ENCODE data around the gene SLC22A1.
"Not testable (repeated sequence)": the region's sequence is repeated elsewhere in the genome, so short reads cannot be mapped to it uniquely, and the experiment has no call there.

SLC22A1 gene

GRCh38 chr6:160093946-160094345 lies 27.7 kb upstream of the SLC22A1 start:
- no peak for DNase-seq

- no peak for DNase-seq
These were observed 26.3 kb upstream of the SLC22A1 start for GRCh38 chr6:160095146-160095845.

- DNase-seq: no peak
These were observed 20.1 kb upstream of the SLC22A1 start for GRCh38 chr6:160101277-160102205.

DNA sequence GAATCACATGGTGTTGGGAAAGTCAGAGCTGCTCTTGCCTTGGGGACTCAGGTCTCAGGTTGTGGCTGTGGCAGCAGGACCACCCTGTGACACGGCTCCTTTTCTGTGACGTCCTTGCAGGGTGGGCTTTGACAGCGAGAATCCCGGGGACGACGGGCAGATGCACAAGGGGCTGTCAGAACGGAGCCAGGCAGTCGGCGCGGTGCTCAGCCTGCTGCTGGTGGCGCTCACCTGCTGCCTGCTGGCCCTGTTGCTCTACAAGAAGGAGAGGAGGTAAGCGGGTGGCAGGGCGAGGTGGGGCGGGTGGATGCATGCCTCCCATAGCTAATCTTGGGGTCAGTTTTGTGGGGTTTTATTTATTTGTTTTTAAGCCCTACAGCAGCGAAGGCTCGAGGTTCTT lies 19.2 kb upstream of the SLC22A1 start:
- no peak for DNase-seq

DNA sequence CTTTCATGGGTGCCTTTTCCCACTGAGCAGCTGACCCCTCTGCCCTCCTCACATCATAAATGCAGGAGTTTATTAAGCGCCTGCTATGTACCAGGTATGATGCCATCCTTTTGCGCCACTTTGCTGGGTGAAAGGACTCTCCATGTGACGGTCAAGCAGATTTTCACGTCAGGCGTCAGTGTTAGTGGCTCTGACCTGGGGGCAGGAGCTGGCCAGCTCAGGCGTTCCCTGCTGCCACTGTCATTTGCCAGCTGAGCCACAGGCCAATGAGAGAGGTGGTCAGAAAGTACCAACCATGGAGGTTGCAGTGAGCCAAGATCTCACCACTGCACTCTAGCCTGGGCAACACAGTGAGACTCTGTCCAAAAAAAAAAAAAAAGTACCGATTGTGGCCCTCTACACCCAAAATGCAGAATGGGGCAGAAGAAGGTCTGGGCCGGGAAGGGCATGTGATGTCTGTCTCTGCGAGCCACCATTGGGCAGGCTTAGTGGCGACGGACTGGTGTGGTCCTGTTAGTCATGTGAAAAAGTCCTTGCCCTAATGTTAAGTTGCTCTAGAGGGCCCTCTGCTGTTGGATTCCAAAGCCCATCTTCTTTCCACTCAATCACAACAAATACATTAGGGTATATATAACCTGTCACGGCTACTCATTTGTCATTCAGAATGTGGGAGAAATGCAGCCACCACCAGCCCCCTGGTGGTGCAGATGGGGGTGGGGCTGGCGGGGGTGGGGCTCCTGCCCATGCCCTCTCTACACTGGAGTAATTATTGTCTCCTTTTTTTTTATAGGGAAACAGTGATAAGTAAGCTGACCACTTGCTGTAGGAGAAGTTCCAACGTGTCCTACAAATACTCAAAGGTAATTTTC lies 18.4 kb upstream of the SLC22A1 start:
- no peak for DNase-seq

DNA sequence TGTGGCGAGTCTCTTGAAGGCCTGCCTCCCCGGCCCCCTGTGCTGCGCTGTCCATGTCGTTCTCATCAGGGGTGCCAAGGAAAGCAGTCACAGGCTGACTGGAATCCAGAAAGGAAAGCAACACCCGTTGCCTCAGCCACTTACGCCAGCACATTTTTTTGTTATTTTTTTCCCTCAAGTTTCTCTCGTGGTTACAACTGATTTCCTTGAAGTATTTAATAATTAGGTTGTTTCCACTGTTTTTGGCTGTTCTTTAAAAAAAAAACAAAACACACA lies 17.9 kb upstream of the SLC22A1 start:
- no peak for DNase-seq

GRCh38 chr6:160104821-160105517 lies 16.6 kb upstream of the SLC22A1 start:
- no peak for DNase-seq

- no peak for DNase-seq
These were observed 15.6 kb upstream of the SLC22A1 start for GRCh38 chr6:160106010-160106409.

DNA sequence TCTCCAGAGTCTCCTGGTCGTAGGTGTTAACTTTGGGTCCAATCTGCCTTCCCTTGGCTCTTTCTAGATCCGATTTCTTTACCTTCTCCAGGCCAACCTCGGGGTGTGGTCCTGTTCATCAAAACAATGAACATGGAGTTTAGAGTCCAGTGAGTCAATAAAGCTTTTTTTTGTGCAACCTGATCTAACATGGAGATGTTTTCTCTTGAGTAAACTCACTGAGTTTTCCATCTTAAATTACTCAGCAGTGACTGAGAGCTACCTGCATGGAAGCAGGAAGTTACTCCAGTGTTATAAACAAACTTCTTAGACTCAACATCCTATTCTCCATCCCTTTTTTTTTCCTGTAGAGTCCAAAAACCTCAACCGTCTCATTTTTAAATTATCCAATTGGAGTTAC lies 14.9 kb upstream of the SLC22A1 start:
- no peak for DNase-seq

DNA sequence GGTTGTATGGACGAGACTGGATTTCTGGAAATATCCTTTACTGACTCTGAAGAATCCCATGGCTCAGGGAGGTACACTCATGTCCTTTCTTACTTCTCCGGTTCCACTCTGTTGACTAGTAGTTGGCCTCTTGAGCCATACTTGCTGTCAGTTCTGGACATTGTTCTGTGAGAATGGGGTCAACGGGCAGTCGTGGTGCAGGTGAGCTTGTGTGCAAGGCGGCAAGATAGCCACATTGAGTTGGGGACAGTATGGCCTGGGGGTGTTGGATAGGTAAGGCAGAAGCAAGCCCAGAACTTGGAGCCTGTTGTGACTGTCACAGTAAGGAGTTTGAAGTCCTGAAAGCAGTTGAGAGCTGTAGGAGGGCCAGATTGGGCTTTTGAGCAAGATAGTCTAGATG lies 13.5 kb upstream of the SLC22A1 start:
- DNase-seq: no peak

DNA sequence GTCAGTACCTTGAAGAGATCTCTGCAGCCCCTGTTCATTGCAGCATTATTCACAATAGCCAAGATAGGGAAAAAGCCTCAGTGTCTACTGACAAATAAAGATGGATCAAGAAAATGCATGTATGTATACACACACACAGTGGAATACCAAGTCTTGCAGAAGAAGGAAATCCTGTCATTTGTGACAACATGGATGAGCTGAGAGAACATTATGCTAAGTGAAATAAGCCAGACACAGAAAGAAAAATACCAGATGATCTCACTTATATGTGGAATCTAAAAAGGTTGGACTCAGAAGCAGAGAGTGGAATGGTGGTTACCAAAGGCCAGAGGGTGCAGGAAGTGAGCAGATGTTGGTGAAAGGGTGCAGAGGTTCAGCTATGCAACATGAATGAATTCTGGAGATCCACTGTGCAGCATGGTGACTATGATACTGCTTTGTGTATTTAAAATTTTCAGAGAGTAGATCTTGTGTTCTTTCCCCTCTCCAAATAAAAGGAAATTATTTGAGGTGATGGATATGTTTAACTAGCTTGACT lies 11.0 kb upstream of the SLC22A1 start:
- DNase-seq: no peak

- DNase-seq: no peak
These were observed 9.8 kb upstream of the SLC22A1 start for GRCh38 chr6:160111806-160112205.

GRCh38 chr6:160112628-160113299 lies 8.9 kb upstream of the SLC22A1 start:
- no peak for DNase-seq

- DNase-seq: not testable (repeated sequence)
These were observed 7.1 kb upstream of the SLC22A1 start for GRCh38 chr6:160114536-160114935.

GRCh38 chr6:160115421-160115820 lies 6.2 kb upstream of the SLC22A1 start:
- no peak for DNase-seq

DNA sequence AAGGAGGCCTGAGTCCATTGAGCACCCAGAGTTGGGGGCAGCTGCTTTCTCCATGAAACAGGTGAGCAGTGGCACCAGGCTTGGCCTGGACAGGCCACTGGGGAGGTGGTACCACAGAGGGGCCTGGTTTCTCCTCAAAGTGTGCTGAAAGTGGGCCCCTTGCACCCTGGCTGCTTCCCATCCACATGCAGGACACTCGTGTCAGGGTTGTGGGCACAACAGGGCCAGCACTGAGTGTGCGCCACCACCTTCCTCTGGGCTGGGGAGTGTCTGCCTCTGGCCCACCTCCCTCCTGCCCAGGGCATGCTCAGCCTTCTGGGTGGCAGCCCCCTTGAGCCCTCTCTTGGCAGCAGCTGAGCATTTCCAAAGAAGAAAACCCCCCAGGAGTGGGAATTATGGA lies 5.2 kb upstream of the SLC22A1 start:
- DNase-seq: no peak

DNA sequence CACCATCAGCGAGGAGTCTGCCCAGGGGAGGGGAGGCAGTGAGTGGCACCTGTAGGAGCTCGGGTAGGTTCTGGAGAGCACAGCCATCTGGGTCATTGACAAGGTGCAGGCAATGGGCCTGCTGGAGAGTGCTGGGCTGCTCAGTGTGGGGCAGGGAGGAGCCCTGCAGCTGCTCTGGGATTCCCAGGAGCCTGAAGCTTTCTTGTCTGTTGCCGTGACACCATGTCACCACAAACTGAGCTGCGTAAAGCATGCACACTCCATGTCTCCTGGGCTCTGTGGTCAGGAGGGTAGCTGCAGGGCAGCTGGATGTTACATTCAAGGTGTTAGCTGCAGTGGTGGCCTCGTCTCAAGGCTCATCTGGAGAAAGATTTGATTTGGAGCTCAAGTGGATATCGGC lies 4.5 kb upstream of the SLC22A1 start:
- DNase-seq: no peak

DNA sequence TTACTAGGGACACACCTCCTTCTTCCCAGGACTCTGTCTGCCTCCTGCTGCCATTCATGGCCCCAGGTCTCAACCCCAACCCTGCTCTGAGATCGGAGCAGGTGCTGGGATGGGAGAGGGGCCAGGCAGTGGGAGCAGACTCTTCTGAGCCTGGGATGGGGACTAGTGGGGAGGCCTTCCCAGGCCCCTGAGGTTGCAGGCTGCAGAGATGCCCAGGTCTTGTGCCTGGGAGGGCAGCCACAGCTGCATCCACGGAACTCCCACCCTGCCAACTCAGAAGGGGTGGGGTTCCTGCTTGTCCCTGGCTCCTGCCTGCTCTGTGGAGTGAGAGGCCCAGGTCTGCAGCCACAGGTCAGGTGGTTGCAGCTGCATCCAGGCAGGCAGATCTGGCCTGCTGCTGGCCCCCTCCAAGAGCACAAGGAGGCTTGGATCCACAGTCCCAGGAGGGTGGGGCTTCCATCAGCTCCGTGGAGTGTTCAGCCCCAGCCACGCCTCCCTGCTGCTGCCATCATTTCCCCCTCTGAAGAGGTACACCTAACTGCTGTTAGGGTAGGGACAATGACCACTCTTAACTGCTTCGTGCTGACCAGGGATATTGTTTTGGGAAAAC lies 2.9 kb upstream of the SLC22A1 start:
- no peak for DNase-seq

GRCh38 chr6:160120087-160120486 lies 1.5 kb upstream of the SLC22A1 start:
- no peak for DNase-seq

DNA sequence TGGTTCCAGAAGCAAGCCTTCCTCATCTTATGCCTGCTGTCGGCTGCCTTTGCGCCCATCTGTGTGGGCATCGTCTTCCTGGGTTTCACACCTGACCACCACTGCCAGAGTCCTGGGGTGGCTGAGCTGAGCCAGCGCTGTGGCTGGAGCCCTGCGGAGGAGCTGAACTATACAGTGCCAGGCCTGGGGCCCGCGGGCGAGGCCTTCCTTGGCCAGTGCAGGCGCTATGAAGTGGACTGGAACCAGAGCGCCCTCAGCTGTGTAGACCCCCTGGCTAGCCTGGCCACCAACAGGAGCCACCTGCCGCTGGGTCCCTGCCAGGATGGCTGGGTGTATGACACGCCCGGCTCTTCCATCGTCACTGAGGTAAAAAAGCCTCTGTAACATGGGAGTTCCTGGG lies 366 bp downstream of the SLC22A1 start:
- no peak for DNase-seq

DNA sequence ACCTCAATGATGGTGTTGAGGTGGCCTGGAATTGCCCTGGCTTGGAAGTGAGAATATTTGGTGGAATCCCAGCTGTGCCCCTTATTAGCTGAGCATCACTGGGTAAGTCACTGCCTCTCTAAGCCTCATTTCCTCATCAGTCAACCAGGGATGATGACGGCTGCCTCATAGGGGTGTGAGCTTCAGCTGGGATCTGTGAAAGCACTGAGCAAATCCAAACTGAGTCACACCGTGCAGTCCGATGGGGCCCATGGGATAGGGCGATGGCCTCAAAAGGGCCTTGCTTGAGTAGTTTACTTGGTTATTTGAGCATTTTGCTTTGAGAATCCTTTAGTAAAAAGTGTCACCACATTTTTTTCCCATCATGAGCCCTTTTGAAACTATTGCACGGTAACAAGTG lies 1.1 kb downstream of the SLC22A1 start:
- no peak for DNase-seq
